ENCODE results near the gene SLAMF9. TPM values are rescaled to one million over a fixed set of nuclear protein-coding genes. Genes with fewer than 3 reads are reported as not detected.
"Not testable (repeated sequence)": the region's sequence is repeated elsewhere in the genome, so short reads cannot be mapped to it uniquely, and the experiment has no call there.

Gene SLAMF9
- total RNA-seq, 1 donor from 2014 or later, result not detected

GRCh38 chr1:159913451-159914192, 40.4 kb downstream of the SLAMF9 start:
- DNase-seq (ENCODE audit: low spot score in 2 of 2), result no peak

DNA sequence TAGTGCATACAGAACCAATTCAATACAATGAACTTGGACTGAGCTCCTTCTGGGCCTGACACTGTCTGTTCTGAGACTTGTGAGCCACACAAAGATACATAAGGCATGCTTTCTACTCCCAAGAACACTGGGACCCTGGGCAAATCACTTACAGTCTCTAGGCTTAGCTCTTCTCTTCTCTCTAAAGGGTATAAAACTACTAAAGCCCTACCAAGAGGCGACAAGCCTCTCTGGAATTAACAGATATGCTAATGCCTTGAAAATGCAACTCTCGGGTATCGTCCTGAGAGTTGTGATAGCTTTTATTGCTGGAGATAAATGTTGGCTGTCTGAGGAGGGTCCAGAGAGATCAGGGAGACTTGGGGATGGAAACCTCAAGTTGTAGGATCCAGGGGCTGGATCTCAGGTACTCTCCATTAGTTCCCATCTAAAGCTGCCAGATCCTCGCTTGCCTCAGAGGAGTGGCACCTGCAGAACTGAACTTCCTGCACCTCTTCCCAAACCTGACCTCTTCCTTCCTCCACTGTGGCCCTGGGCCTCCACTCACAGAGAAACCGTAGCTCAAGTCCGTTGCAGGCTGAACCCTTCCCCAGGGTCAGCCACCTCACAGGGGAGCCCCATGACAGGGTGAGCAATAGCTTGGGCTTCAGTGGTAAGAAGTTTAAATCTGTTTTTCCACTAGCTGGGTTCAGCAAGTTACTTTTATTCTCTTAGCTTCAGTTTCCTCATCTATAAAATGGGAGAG, 42.5 kb downstream of the SLAMF9 start:
- TF ChIP-seq CTCF (IDR thresholded peaks at IDR 0.05), result no peak
- peak overlapping the region; percentile 62 to 74 for H3K27ac ChIP-seq
- H3K4me3 ChIP-seq, result no peak overlapping the region
- peaks cover 0 to 14% of the 10 kb centered on the region in 2 donors for H3K4me1 ChIP-seq
- intact Hi-C loops (cut with DNase I), result no loop called here
- peaks cover 0 to 4% of the 10 kb centered on the region in 2 donors for H3K36me3 ChIP-seq
- no peaks in the 10 kb centered on the region for H3K27me3 ChIP-seq
- no peaks in the 10 kb centered on the region for H3K9me3 ChIP-seq
- no peak for DNase-seq (ENCODE audit: low spot score in 2 of 2)

More at GRCh38 chr1:159913451-159914192, 40.4 kb downstream of the SLAMF9 start:
- H3K9me3 ChIP-seq, result no peaks in the 10 kb centered on the region
- no peak for TF ChIP-seq CTCF (IDR thresholded peaks at IDR 0.05)
- H3K27me3 ChIP-seq, result no peaks in the 10 kb centered on the region
- H3K36me3 ChIP-seq, result peaks cover 11 to 24% of the 10 kb centered on the region in 2 donors
- peaks cover 0 to 21% of the 10 kb centered on the region in 2 donors for H3K4me1 ChIP-seq
- H3K4me3 ChIP-seq, result no peak overlapping the region
- intact Hi-C loops (cut with DNase I), result no loop called here
- no peak overlapping the region for H3K27ac ChIP-seq

DNA sequence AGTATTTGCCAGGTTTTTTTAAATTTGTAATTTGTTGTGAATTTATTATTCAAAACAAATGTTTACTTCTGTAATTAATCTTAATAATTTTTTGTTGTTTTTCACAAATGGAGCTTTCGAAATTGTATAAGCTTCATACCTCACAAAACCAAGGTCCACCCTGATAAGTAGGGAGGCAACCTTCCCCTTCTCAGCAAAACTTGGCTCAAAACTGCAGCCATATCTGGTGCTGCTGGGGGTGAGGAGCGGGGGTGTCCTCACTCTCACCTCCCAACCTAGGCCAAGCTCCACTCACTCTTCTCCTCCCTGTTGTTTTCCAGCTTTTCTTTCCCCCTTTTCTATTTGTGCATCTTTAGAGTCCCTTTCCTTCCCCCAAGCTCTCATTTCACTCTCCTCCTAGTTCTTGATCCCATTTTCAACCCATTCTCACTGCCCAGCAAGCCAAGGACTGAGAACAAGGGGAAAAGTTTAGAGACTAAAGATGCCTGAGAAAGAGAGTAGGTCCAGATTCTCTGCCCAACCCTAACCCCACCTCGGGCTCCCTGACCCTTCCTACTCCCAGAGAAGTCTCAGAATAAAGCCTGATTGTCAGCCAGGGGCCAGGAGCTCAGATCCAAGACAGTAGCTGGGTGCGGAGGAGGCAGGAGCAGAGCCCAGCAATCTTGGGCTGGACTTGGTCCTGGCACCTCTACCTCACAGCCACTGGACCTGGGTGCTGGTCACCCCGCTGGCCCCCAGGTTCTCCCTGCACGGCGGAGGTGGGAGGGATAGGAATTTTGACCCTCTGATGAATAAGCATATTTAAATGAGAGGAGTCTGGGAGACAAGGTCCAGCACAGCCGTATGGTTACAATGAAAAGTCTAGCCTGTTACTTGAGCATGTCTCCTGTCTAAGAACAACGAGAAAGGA, 45.8 kb downstream of the SLAMF9 start:
- no peak overlapping the region for H3K27ac ChIP-seq
- intact Hi-C loops (cut with DNase I), result no loop called here
- no peak for TF ChIP-seq CTCF (IDR thresholded peaks at IDR 0.05)
- no peak for DNase-seq (ENCODE audit: low spot score in 2 of 2)
- peaks cover 0 to 9% of the 10 kb centered on the region in 2 donors for H3K4me1 ChIP-seq
- H3K4me3 ChIP-seq, result no peak overlapping the region
- no peaks in the 10 kb centered on the region for H3K27me3 ChIP-seq
- H3K9me3 ChIP-seq, result no peaks in the 10 kb centered on the region
- H3K36me3 ChIP-seq, result no peaks in the 10 kb centered on the region

DNA sequence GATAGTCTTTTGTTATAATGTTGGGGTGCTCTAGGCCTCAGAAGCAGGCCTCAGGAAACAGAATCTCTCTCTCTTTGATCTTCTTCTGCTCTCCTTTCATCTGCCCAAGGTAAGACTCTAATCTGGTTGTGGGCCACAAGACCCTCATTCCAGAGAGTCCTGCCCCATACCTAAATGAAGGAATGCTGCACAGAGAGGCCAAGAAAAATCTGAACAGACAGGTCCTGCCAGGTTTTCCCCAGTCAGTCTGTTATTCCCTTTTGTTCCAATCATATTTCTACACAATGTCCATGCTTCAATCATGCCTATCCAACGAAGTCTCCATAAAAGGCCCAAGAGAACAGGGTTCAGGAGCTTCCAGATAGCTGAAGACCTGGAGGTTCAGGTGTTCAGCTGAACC, 47.1 kb downstream of the SLAMF9 start:
- no peak overlapping the region for H3K4me3 ChIP-seq
- no peak overlapping the region for H3K27ac ChIP-seq
- H3K4me1 ChIP-seq, result peaks cover 0 to 9% of the 10 kb centered on the region in 2 donors
- H3K27me3 ChIP-seq, result no peaks in the 10 kb centered on the region
- no peaks in the 10 kb centered on the region for H3K9me3 ChIP-seq
- no peak for DNase-seq (ENCODE audit: low spot score in 2 of 2)
- intact Hi-C loops (cut with DNase I), result no loop called here
- no peaks in the 10 kb centered on the region for H3K36me3 ChIP-seq
- no peak for TF ChIP-seq CTCF (IDR thresholded peaks at IDR 0.05)

DNA sequence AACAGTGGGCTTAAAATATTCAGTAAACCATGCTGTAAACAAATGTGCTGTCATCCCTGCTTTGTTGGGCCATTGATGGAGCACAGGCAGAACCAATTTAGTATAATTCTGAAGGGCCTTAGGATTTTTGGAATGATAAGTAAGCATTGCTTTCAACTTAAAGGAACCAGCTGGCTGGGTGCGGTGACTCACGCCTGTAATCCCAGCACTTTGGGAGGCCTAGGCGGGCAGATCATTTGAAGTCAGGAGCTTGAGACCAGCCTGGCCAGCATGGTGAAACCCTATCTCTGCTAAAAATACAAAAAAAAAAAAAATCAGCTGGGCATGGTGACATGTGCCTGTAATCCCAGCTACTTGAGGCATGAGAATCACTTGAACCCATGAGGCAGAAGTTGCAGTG, 50.0 kb downstream of the SLAMF9 start:
- H3K27ac ChIP-seq; DNase-seq (ENCODE audit: low spot score in 2 of 2); H3K4me1 ChIP-seq; H3K27me3 ChIP-seq; H3K9me3 ChIP-seq; H3K36me3 ChIP-seq; H3K4me3 ChIP-seq; intact Hi-C loops (cut with DNase I): not testable (repeated sequence)

Measured in ascending aorta (tissue), 2 donors.